NB4 (cell line): Measurements from ENCODE around the gene IRF2BP2.

Experiments
- POLR2A ChIP-seq: IDR thresholded peaks from 2 replicates; pipeline ENCODE4 v1.6.1; 2011; ENCODE audit warnings: mild to moderate bottlenecking; ENCODE audit not compliant: insufficient read length; ENCODE audit errors: extremely low read depth
- TF ChIP-seq, protein P1 (sequence below): IDR thresholded peaks from one replicate; pipeline ENCODE4 v1.5.1; 2012; ENCODE audit warnings: low read depth, low read length

DNA sequence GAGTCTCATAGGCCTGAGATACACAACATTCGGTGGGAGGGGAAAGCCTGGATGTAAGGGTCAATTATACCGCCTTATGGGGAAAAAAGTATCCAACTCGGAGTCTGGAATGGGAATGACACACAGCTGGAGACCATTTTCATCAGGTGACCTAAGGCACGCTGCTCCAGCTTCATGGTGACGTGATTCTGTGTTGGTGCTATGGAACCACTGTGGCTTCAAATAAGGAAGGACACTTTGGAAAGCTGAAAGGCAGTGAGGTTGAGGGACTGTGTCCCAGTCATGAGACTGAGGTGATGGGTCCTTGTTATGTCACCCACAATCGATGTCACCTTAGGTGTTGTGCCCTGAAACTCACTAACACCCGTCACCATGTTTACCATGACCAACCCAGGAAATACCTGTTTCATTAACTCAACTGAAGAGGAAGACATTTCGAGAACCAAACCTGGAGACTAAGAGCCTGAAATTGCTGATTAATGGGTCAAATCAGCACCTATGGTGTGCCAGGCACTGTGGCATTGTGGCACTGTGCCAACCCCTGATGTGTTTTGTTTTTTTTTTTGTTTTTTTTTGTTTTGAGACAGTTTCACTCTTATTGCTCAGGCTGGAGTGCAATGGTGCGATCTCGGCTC lies 54.5 kb downstream of the IRF2BP2 start:
- TF ChIP-seq, protein P1, sequence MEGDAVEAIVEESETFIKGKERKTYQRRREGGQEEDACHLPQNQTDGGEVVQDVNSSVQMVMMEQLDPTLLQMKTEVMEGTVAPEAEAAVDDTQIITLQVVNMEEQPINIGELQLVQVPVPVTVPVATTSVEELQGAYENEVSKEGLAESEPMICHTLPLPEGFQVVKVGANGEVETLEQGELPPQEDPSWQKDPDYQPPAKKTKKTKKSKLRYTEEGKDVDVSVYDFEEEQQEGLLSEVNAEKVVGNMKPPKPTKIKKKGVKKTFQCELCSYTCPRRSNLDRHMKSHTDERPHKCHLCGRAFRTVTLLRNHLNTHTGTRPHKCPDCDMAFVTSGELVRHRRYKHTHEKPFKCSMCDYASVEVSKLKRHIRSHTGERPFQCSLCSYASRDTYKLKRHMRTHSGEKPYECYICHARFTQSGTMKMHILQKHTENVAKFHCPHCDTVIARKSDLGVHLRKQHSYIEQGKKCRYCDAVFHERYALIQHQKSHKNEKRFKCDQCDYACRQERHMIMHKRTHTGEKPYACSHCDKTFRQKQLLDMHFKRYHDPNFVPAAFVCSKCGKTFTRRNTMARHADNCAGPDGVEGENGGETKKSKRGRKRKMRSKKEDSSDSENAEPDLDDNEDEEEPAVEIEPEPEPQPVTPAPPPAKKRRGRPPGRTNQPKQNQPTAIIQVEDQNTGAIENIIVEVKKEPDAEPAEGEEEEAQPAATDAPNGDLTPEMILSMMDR: no peak
- no peak for TF ChIP-seq POLR2A
